ENCODE data around the gene PCED1B. TPM values are rescaled to one million over a fixed set of nuclear protein-coding genes. Genes with fewer than 3 reads are reported as not detected.
A peak's percentile ranks its signal among the peaks of the same experiment; 100 is the strongest.
"Not testable (repeated sequence)": the region's sequence is repeated elsewhere in the genome, so short reads cannot be mapped to it uniquely, and the experiment has no call there.

Gene PCED1B
- total RNA-seq, 6 donors from 2014 or later = 4.6 to 53.4 (median 11.7) TPM

DNA sequence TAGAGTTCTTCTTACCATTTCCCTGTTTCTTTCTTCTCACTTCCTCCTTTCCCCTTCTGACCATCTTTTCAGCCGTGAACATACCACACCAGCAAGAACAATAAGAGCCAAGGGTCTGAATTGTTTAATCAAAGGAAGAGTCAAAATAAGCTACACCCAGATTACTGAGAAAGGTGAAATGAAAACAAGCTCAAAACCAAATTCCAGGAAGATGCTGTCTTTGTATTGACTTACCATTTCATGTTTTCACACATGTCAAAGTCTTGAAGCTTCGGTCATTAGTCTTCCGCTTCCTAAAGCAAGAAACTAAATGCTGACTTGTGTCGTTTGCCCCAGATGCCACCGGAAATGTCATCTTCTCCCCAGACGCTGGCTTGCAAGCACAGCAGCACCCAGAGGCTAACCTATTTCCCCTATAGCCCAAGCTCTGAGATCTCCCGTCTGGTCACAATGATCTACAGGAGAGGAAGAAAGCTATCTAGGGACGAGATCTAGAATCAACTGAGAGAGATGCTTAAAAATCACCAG, 136.8 kb downstream of the PCED1B start:
- WGBS, 2 donors = 55 to 56% methylated on average over 8 of the region's 8 CpGs
- H3K27me3 ChIP-seq = no peaks in the 10 kb centered on the region
- no peaks in the 10 kb centered on the region for H3K36me3 ChIP-seq
- H3K9me3 ChIP-seq = no peaks in the 10 kb centered on the region
- peak in 1 of 2 donors; percentile 75 for DNase-seq
- H3K27ac ChIP-seq = peak overlapping the region; percentile 57 to 82 (median 78)
- peak overlapping the region in 3 of 4 donors; percentile 11 to 35 (median 30) for H3K4me3 ChIP-seq
- TF ChIP-seq, protein P1, sequence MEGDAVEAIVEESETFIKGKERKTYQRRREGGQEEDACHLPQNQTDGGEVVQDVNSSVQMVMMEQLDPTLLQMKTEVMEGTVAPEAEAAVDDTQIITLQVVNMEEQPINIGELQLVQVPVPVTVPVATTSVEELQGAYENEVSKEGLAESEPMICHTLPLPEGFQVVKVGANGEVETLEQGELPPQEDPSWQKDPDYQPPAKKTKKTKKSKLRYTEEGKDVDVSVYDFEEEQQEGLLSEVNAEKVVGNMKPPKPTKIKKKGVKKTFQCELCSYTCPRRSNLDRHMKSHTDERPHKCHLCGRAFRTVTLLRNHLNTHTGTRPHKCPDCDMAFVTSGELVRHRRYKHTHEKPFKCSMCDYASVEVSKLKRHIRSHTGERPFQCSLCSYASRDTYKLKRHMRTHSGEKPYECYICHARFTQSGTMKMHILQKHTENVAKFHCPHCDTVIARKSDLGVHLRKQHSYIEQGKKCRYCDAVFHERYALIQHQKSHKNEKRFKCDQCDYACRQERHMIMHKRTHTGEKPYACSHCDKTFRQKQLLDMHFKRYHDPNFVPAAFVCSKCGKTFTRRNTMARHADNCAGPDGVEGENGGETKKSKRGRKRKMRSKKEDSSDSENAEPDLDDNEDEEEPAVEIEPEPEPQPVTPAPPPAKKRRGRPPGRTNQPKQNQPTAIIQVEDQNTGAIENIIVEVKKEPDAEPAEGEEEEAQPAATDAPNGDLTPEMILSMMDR (IDR thresholded peaks at IDR 0.05) = no peak
- TF ChIP-seq POLR2AphosphoS5 (IDR thresholded peaks at IDR 0.05) (peak; percentile 30 to 32), POLR2A (IDR thresholded peaks at IDR 0.05) (peak in 1 of 4 donors; percentile 57), EP300 (IDR thresholded peaks at IDR 0.05) (no peak)
- H3K4me1 ChIP-seq = no peaks in the 10 kb centered on the region
- ATAC-seq (ENCODE audit: low FRiP score in 2 of 2) = peak; percentile 75 to 89

DNA sequence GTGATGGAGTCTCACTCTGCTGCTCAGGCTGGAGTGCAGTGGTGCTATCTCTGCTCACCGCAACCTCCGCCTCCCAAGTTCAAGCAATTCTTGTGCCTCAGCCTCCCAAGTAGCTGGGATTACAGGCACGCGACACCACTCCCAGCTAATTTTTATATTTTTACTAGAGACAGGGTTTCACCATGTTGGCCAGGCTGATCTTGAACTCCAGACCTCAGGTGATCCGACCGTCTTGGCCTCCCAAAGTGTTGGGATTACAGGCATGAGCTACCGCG, 138.1 kb downstream of the PCED1B start:
- DNase-seq; H3K36me3 ChIP-seq; H3K27me3 ChIP-seq; H3K4me1 ChIP-seq; ATAC-seq (ENCODE audit: low FRiP score in 2 of 2); H3K9me3 ChIP-seq: not testable (repeated sequence)
- Histone ChIP-seq H3K27ac (peak overlapping the region in 2 of 4 donors; percentile 45 to 57), H3K4me3 (peak overlapping the region in 2 of 4 donors; percentile 19 to 30)
- 86 to 90% methylated on average over 8 of the region's 8 CpGs for whole genome bisulfite sequencing, 2 donors

DNA sequence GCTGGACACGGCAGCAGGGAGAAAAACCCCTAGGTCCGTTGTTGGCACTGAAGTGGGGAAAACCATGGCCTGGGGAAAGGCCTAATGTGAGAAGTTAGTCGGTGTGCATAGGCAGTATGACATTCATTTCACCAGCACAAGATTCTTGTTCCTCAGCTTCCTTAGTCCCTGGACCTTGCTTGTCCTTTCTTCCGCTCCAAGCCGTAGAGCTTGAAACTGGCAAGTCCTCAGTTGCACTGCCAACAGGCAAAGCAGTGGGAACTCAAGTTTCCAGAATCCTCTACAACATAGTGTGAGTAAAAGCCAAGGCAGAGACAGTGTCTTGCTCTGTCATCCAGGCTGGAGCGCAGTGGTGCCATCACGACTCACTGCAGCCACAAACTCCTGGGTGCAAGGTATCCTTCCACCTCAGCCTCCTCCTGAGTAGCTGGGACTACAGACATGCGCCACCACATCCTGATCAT, 138.8 kb downstream of the PCED1B start:
- Histone ChIP-seq H3K27ac (peak overlapping the region in 2 of 4 donors; percentile 45 to 49), H3K36me3 (no peaks in the 10 kb centered on the region), H3K27me3 (no peaks in the 10 kb centered on the region), H3K4me3 (peak overlapping the region in 3 of 4 donors; percentile 1 to 30 (median 19)), H3K9me3 (no peaks in the 10 kb centered on the region), H3K4me1 (peaks cover 6 to 13% (median 8%) of the 10 kb centered on the region in 4 donors)
- ATAC-seq (ENCODE audit: low FRiP score in 2 of 2) = no peak
- 91 to 96% methylated on average over 8 of the region's 8 CpGs for WGBS, 2 donors
- TF ChIP-seq EP300 (IDR thresholded peaks at IDR 0.05) = no peak
- DNase-seq = no peak

DNA sequence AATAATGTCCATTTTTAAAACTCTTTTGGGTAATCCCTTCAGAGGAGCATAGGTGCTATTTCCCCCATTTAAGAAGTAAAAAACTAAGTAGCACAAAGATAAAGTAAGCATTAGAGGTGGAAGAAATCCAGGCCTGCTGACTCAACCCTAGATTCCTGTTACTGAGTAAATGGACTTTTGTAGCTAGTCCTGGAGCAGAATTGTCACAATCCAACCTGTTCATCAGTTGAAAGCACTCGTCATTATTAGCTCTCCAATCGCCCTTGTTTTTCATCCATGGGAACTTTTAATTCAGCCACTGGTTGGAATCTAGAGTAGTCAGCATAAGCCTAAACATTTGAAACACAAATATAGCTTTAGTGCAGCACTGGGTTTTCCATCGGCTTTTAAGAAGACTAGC, 139.8 kb downstream of the PCED1B start:
- WGBS, 2 donors = 66 to 72% methylated on average over 3 of the region's 3 CpGs
- no peaks in the 10 kb centered on the region for H3K9me3 ChIP-seq

DNA sequence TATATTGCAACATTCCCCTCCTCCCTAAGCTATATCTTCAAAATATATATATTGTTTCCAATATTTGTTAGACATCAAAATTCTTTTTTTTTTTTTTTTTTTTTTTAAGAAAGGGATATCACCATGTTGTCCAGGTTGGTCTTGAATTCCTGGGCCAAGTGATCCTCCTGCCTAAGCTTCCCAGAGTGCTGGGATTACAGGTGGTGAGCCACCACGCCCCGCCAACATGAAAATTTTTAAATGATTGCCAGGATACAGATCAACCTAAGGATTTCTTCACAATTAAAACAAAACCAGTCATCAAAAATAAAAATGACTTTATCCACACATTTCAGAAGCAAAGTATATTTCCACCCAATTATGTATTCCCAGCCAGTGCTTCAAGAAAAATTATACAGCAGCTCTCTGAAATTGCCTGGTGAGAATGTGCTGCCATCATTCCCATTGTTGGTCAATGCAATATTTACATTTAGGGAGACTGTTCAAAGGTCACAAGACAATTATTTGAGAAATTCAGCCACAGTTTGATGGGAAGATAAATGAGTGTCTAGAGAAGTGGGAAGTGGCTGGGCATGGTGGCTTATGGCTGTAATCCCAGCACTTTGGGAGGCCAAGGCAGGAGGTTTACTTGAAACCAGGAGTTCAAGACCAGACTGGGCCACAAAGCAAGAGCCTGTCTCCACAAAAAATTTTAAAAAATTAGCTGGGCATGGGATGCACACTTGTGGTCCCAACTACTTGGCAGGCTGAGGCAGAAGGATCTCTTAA, 142.0 kb downstream of the PCED1B start:
- H3K4me3 ChIP-seq = no peak overlapping the region
- no peaks in the 10 kb centered on the region for H3K27me3 ChIP-seq
- 94 to 98% methylated on average over 2 of the region's 2 CpGs for WGBS, 2 donors
- ATAC-seq (ENCODE audit: low FRiP score in 2 of 2) (no peak), DNase-seq (no peak)
- TF ChIP-seq EP300 (IDR thresholded peaks at IDR 0.05) = no peak
- H3K4me1 ChIP-seq = peaks cover 14 to 19% (median 16%) of the 10 kb centered on the region in 4 donors
- no peak overlapping the region for H3K27ac ChIP-seq
- no peaks in the 10 kb centered on the region for H3K9me3 ChIP-seq
- H3K36me3 ChIP-seq = no peaks in the 10 kb centered on the region

More for the DNA sequence above, 139.8 kb downstream of the PCED1B start:
- Histone ChIP-seq H3K4me1 (peaks cover 14 to 19% (median 16%) of the 10 kb centered on the region in 4 donors), H3K36me3 (no peaks in the 10 kb centered on the region), H3K27ac (no peak overlapping the region), H3K4me3 (no peak overlapping the region), H3K27me3 (no peaks in the 10 kb centered on the region)
- TF ChIP-seq POLR2AphosphoS5 (IDR thresholded peaks at IDR 0.05) = no peak
- no peak for TF ChIP-seq EP300 (IDR thresholded peaks at IDR 0.05)
- TF ChIP-seq POLR2A (IDR thresholded peaks at IDR 0.05) = no peak
- TF ChIP-seq, protein P1 (IDR thresholded peaks at IDR 0.05) = no peak
- ATAC-seq (ENCODE audit: low FRiP score in 2 of 2) (no peak), DNase-seq (no peak)

DNA sequence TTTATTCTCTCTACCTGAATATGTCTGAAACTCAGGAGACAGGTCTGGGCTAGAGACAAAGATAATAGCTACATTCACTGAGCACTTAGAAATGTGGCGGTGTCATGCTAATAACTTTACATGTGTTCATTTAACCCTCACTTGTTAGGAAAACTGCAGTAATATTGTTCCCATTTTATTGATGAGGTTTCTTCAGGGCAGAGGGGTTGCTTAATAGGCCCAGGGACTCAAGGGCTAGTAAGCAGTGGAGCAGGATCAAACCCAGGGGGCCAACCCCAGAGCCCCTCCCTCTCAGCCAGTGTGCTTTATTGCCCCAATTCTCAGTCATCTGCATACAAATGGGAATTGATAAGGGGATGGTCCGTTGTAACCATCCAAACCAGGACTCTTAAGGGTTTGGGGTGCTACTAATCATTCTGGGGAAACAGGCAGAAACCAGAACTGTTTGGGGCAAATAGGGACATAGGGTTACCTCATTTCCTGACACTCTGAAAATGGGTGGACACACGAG, 143.2 kb downstream of the PCED1B start:
- peak in 1 of 2 donors; percentile 8 for ATAC-seq (ENCODE audit: low FRiP score in 2 of 2)
- Histone ChIP-seq H3K36me3 (peaks cover 0 to 5% (median 0%) of the 10 kb centered on the region in 4 donors), H3K27ac (peak overlapping the region in 2 of 4 donors; percentile 28 to 61), H3K27me3 (no peaks in the 10 kb centered on the region), H3K4me1 (peaks cover 14 to 19% (median 16%) of the 10 kb centered on the region in 4 donors), H3K9me3 (no peaks in the 10 kb centered on the region), H3K4me3 (no peak overlapping the region)
- 61 to 65% methylated on average over 3 of the region's 3 CpGs for WGBS, 2 donors
- DNase-seq = no peak
- no peak for TF ChIP-seq POLR2A (IDR thresholded peaks at IDR 0.05)
- no peak for TF ChIP-seq POLR2AphosphoS5 (IDR thresholded peaks at IDR 0.05)
- no peak for TF ChIP-seq EP300 (IDR thresholded peaks at IDR 0.05)
- TF ChIP-seq, protein P1 (IDR thresholded peaks at IDR 0.05) = no peak

All from upper lobe of left lung (tissue), 6 donors.